ENCODE data around the gene STARD3.

STARD3 gene

GRCh38 chr17:39661744-39662541 is 25.0 kb downstream of the STARD3 start:
- DNase-seq = no peak

GRCh38 chr17:39662551-39663339 is 25.8 kb downstream of the STARD3 start:
- DNase-seq = no peak

- DNase-seq = no peak
Measured at GRCh38 chr17:39663340-39663687, 26.4 kb downstream of the STARD3 start.

- no peak for DNase-seq
Measured at GRCh38 chr17:39663688-39664580, 27.0 kb downstream of the STARD3 start.

- DNase-seq = no peak
Measured at GRCh38 chr17:39664581-39665561, 27.9 kb downstream of the STARD3 start, which contains the start of gene TCAP. TCAP (plus strand) TSS chr17:39665349; CDS start chr17:39665360, 11 bp downstream.

GRCh38 chr17:39665642-39666224 is 28.8 kb downstream of the STARD3 start:
- DNase-seq = peak; percentile 33

GRCh38 chr17:39666231-39666600 is 29.3 kb downstream of the STARD3 start:
- DNase-seq = no peak

GRCh38 chr17:39666601-39667261 is 29.8 kb downstream of the STARD3 start:
- no peak for DNase-seq

- no peak for DNase-seq
Measured at GRCh38 chr17:39667262-39667944, 30.5 kb downstream of the STARD3 start.

GRCh38 chr17:39667945-39668924 is 31.3 kb downstream of the STARD3 start, which contains the start of gene PNMT:
PNMT (plus strand) TSS chr17:39668453; CDS start chr17:39668476, 23 bp downstream.
- peak; percentile 66 for DNase-seq

- DNase-seq = no peak
Measured at GRCh38 chr17:39669897-39670735, 33.2 kb downstream of the STARD3 start.

- no peak for DNase-seq
Measured at GRCh38 chr17:39670746-39671145, 33.8 kb downstream of the STARD3 start.

- peak; percentile 14 for DNase-seq
Measured at GRCh38 chr17:39671651-39672521, 34.9 kb downstream of the STARD3 start.

- DNase-seq = no peak
Measured at GRCh38 chr17:39672522-39673334, 35.8 kb downstream of the STARD3 start.

- no peak for DNase-seq
Measured at GRCh38 chr17:39673335-39674081, 36.6 kb downstream of the STARD3 start.
